ENCODE data around the gene DNMT3B. TPM values are rescaled to one million over a fixed set of nuclear protein-coding genes. Genes with fewer than 3 reads are reported as not detected.

Gene DNMT3B
- total RNA-seq, 4 donors from 2014 or later: 0.22 to 2.1 (median 0.85) TPM; not detected in 1

DNA sequence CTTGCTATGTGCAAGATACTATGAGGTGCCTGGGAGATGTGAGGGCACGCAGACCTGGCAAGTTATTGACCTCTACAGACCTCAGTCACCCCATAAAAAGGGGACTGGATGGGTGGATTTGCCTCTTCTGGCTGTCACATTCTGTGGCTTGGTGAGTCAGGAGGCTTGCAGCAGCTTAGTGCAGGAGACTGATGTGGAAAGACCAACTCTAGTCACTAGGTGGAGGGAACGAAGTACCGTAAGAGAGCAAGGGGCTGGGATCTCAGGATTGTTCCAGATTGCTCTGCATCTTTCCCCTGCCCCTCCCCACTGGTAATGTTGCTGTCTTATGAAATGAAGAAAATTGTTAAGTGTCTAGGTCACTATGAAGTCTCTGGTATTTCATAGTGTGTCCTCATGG, 60.9 kb downstream of the DNMT3B start:
- no peak for TF ChIP-seq CTCF (IDR thresholded peaks at IDR 0.05; ENCODE audit: low read depth)

DNA sequence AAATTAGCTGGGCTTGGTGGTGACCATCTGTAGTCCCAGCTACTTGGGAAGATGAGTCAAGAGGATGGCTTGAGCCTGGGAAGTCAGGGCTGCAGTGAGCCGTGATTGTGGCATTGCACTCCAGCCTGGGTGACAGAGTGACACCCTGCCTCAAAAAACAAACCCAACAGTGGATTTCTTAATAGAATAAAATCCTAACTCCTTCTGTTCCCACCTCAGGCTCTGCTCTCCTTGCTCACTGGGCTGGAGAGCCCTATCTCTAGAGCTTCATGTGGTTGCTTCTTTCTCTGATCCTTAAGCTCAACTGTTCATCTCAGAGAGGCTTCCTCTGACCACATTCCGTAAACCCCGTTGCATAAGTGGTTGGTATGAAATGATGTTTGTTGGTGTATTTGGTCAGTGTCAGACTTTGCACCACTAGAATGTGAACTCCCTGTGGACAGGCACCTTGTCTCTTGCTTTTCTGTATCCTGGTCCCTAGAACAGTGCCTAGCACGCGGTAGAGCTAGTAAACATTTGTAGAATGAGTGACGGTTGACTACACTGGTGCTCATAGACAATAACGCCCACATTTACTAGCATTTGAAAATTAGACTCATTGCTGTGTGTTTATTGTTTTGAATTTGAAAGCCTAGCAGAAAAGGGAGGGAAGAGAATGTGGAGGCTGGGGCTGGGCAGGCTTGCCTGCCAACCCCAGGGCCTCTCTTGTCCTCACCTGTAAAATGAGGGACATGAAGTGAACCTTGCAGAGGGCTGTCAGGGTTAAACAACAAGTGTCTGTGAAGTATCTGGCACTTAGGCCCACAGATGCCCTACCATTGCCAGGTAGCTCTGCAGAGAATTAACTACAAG, 61.8 kb downstream of the DNMT3B start:
- no peak for TF ChIP-seq CTCF (IDR thresholded peaks at IDR 0.05; ENCODE audit: low read depth)

DNA sequence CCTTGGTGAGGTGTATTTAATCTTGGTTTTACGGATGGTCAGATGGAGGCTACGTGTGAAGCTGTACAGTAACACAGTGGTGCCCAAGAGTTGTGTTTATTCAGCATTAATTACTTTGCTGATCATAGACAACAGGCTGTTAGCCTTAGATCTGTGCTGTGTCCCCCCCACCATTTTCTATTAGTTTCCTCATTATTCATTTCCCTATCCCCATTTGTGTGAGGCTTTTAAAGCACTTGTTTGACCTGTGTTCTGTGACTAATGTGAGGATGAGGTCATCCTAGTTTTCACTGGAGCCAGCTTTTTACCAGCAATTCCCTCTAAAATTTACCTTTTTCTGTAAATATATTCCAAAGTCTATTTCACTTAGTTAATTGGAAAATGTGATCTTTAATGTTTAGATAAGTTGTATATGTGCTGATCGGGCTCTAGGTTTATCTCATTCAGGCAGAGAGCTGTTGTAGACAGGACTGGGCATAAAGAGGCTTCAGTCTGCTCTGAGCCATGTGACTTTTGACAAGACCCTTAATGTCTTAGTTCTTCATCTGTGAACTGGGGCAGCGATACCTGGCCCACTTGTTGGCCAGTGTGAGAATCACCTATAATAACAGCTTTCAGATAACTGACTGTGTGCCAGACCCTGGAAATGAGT, 66.0 kb downstream of the DNMT3B start:
- TF ChIP-seq CTCF (IDR thresholded peaks at IDR 0.05; ENCODE audit: low read depth): no peak

DNA sequence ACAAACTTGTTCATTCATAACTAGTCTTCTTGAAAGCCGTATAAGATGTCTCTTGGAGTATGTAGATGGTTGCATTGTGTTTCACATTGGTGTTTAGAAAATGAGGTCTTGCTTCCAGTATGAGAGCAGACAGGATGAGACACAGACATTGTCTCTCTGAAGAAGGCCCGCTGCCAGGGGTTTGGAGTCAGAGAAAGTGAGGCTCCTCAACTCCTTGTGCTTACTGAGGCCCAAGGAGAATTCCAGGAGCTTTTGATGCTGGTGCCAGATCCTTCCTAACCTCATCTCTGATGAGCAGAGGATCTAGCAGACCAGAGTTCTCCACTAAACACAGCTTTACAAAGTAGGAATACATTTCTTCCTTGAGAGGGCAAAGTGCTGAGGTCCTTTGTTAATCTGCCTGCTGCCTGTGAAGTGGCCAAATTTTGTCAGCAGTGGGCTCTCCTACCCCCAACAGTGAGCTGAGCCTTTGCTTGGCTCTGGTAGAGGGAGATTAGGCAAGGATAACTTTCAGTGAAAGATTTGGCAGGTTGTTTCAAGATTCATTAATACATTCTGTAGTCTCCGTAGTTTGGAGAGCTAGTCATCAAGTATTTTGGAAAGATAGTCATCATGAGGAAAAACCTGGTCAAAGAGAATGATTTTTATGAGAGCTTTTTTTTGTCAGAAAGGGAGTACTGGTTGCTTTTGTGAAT, 67.3 kb downstream of the DNMT3B start:
- TF ChIP-seq CTCF (IDR thresholded peaks at IDR 0.05; ENCODE audit: low read depth): no peak

- no peak for TF ChIP-seq CTCF (IDR thresholded peaks at IDR 0.05; ENCODE audit: low read depth)
These were observed 68.3 kb downstream of the DNMT3B start for GRCh38 chr20:32830437-32830836.

DNA sequence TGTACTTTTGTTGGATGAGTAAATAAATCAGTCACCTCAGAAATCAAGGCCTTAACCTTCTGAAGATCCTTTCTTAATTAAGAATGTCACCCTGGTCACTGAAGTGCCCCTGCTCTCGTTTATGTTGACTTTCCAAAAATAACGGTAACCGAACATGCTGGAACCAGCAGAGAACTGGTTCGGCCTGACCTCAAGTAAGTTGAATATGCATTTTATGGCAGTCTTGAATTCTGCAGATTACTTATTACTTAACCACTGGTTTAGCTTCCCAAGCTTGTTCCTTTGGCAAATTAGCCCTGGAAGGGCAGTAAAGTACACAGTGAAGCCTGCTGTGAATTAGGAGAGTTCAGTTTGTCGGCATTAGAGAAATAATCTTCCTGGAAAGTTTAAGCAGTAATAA, 69.8 kb downstream of the DNMT3B start:
- no peak for TF ChIP-seq CTCF (IDR thresholded peaks at IDR 0.05; ENCODE audit: low read depth)

DNA sequence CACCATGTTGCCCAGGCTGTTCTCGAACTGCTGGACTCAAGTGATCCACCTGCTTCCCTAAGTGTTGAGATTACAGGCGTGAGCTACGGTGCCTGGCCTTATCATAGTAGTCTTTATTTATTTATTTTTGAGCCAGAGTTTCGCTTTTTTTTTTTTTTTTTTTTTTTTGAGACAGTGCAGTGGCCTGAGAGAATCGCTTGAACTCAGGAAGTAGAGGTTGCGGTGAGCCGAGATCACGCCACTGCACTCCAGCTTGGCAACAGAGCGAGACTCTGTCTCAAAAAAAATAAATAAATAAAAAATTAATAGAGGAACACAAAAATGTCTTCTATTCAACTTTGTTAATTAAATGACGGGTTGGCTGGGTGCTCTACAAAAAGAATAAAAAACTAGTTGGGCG, 70.5 kb downstream of the DNMT3B start:
- TF ChIP-seq CTCF (IDR thresholded peaks at IDR 0.05; ENCODE audit: low read depth): no peak
